ENCODE measurements around the gene GABBR2.
"Not testable (repeated sequence)": the region's sequence is repeated elsewhere in the genome, so short reads cannot be mapped to it uniquely, and the experiment has no call there.

Gene GABBR2

GRCh38 chr9:98591696-98592095 lies 117.0 kb downstream of the GABBR2 start:
- no peak for DNase-seq (ENCODE audit: low read depth)
- TF ChIP-seq CTCF (IDR thresholded peaks at IDR 0.05; ENCODE audit: low read depth, low read length, missing control alignments), result no peak
- no peak overlapping the region for H3K4me3 ChIP-seq (ENCODE audit: low read depth, low read length)

GRCh38 chr9:98590101-98590500 lies 118.6 kb downstream of the GABBR2 start:
- no peak for TF ChIP-seq CTCF (IDR thresholded peaks at IDR 0.05; ENCODE audit: low read depth, low read length, missing control alignments)
- H3K4me3 ChIP-seq (ENCODE audit: low read depth, low read length), result no peak overlapping the region
- DNase-seq (ENCODE audit: low read depth), result no peak

- TF ChIP-seq CTCF (IDR thresholded peaks at IDR 0.05; ENCODE audit: low read depth, low read length, missing control alignments), result no peak
- H3K4me3 ChIP-seq (ENCODE audit: low read depth, low read length), result no peak overlapping the region
Observed at GRCh38 chr9:98589102-98589501, 119.6 kb downstream of the GABBR2 start.

GRCh38 chr9:98584853-98585438 lies 123.8 kb downstream of the GABBR2 start:
- not testable (repeated sequence) for DNase-seq (ENCODE audit: low read depth)

More at GRCh38 chr9:98589102-98589501, 119.6 kb downstream of the GABBR2 start:
- DNase-seq (ENCODE audit: low read depth), result no peak

GRCh38 chr9:98584059-98584458 lies 124.7 kb downstream of the GABBR2 start:
- no peak overlapping the region for H3K4me3 ChIP-seq (ENCODE audit: low read depth, low read length)
- no peak for DNase-seq (ENCODE audit: low read depth)
- TF ChIP-seq CTCF (IDR thresholded peaks at IDR 0.05; ENCODE audit: low read depth, low read length, missing control alignments), result no peak

More at GRCh38 chr9:98584853-98585438, 123.8 kb downstream of the GABBR2 start:
- not testable (repeated sequence) for H3K4me3 ChIP-seq (ENCODE audit: low read depth, low read length)

GRCh38 chr9:98583417-98583816 lies 125.3 kb downstream of the GABBR2 start:
- no peak for TF ChIP-seq CTCF (IDR thresholded peaks at IDR 0.05; ENCODE audit: low read depth, low read length, missing control alignments)
- DNase-seq (ENCODE audit: low read depth), result no peak

GRCh38 chr9:98580956-98581355 lies 127.8 kb downstream of the GABBR2 start:
- TF ChIP-seq CTCF (IDR thresholded peaks at IDR 0.05; ENCODE audit: low read depth, low read length, missing control alignments), result no peak
- DNase-seq (ENCODE audit: low read depth), result no peak
- H3K4me3 ChIP-seq (ENCODE audit: low read depth, low read length), result no peak overlapping the region

More at GRCh38 chr9:98583417-98583816, 125.3 kb downstream of the GABBR2 start:
- no peak overlapping the region for H3K4me3 ChIP-seq (ENCODE audit: low read depth, low read length)
